OCI-LY1 (cell line): ENCODE measurements around the gene MYO1E.

ENCODE experiments used
- H2AFZ ChIP-seq: fragments of 200-600 bp; sonication (generic), shearing (Covaris generic); 2 replicates; pipeline ENCODE4 v1.6.0; 2014; ENCODE audit warnings: antibody characterized with exemption, mild to moderate bottlenecking, low read length
- H3F3A ChIP-seq: fragments of 200-600 bp; sonication (generic), shearing (Covaris generic); 2 replicates; pipeline ENCODE4 v1.6.0; 2014; ENCODE audit warnings: mild to moderate bottlenecking, antibody characterized with exemption, low read length, moderate library complexity; ENCODE audit not compliant: insufficient read depth
- H3K27ac ChIP-seq: fragments of 200-600 bp; sonication (generic); 2 replicates; pipeline ENCODE4 v1.5.1; 2014; ENCODE audit warnings: low read length, mixed run types, mild to moderate bottlenecking, low read depth; ENCODE audit not compliant: poor library complexity, severe bottlenecking
- H3K27me3 ChIP-seq: fragments of 200-600 bp; sonication (generic); 2 replicates; pipeline ENCODE4 v1.6.0; 2014; ENCODE audit warnings: antibody characterized with exemption, mild to moderate bottlenecking, low read length, moderate library complexity; ENCODE audit not compliant: insufficient read depth
- H3K36me3 ChIP-seq: fragments of 200-600 bp; sonication (generic); 2 replicates; pipeline ENCODE4 v1.6.1; 2014; ENCODE audit warnings: mild to moderate bottlenecking, antibody characterized with exemption, low read length, moderate library complexity, mixed read lengths; ENCODE audit not compliant: insufficient read depth
- H3K4me1 ChIP-seq: fragments of 200-600 bp; sonication (generic); 2 replicates; pipeline ENCODE4 v1.5.1; 2014; ENCODE audit warnings: mild to moderate bottlenecking, low read length, moderate library complexity; ENCODE audit not compliant: insufficient read depth, severe bottlenecking
- H3K4me2 ChIP-seq: fragments of 200-600 bp; sonication (generic), shearing (Covaris generic); 2 replicates; pipeline ENCODE4 v1.6.1; 2014; ENCODE audit warnings: low read length
- H3K4me3 ChIP-seq: fragments of 200-600 bp; sonication (generic); 2 replicates; pipeline ENCODE4 v1.5.1; 2014; ENCODE audit warnings: low read length, low read depth, mild to moderate bottlenecking, mixed read lengths; ENCODE audit not compliant: poor library complexity, severe bottlenecking
- H3K79me2 ChIP-seq: fragments of 200-600 bp; shearing (Covaris generic); 2 replicates; pipeline ENCODE4 v1.6.1; 2016; ENCODE audit warnings: mixed run types, low read length, mixed read lengths; ENCODE audit not compliant: insufficient read depth
- H3K9ac ChIP-seq: fragments of 200-600 bp; sonication (generic), shearing (Covaris generic); 2 replicates; pipeline ENCODE4 v1.6.1; 2014; ENCODE audit warnings: mild to moderate bottlenecking, low read length, mixed read lengths
- H3K9me2 ChIP-seq: fragments of 200-600 bp; sonication (generic), shearing (Covaris generic); 2 replicates; pipeline ENCODE4 v1.6.1; 2014; ENCODE audit warnings: low read depth, mild to moderate bottlenecking, low read length, mixed read lengths
- H3K9me3 ChIP-seq: fragments of 200-600 bp; shearing (Covaris generic); 2 replicates; pipeline ENCODE4 v1.6.1; 2014; ENCODE audit warnings: low read length, mixed read lengths
- H4K20me1 ChIP-seq: fragments of 200-600 bp; sonication (generic), shearing (Covaris generic); 2 replicates; pipeline ENCODE4 v1.6.0; 2016; ENCODE audit warnings: mild to moderate bottlenecking, low read length; ENCODE audit not compliant: insufficient read depth
- CTCF ChIP-seq: fragments of 200-600 bp; sonication (generic), shearing (Covaris generic); IDR thresholded peaks from 2 replicates; pipeline ENCODE4 v1.5.1; 2017; ENCODE audit warnings: mild to moderate bottlenecking, antibody characterized with exemption, low read length, moderate library complexity, mixed read lengths
- EZH2 ChIP-seq: fragments of 200-600 bp; sonication (generic), shearing (Covaris generic); IDR thresholded peaks from 2 replicates; pipeline ENCODE4 v1.8.0; 2017; ENCODE audit warnings: borderline replicate concordance, mixed run types, mild to moderate bottlenecking, antibody characterized with exemption, low read length, moderate library complexity, mixed read lengths

The MYO1E gene

GRCh38 chr15:59372352-59373211 lies at the start of gene MYO1E:
TSS of gene MYO1E (minus strand) at chr15:59372871. CDS start at chr15:59372500, 371 bp downstream.
- Histone ChIP-seq H3K79me2 (peaks cover 76% of the 10 kb centered on the region), H3K9ac (peak within 1 kb of the TSS; percentile 99), H3K36me3 (peaks cover 7% of the 10 kb centered on the region; the same call in 1 of the 2 replicates), H2AFZ (no peak within 1 kb of the TSS), H3K4me3 (peak within 1 kb of the TSS; percentile 87), H4K20me1 (no peaks in the 10 kb centered on the region), H3K27me3 (no peaks in the 10 kb centered on the region), H3K9me3 (no peaks in the 10 kb centered on the region), H3K27ac (peak within 1 kb of the TSS; percentile 86), H3F3A (0 out of 2 replicates have a peak, but pooled peaks cover 3% of the 10 kb centered on the region), H3K4me2 (peak within 1 kb of the TSS; percentile 79), H3K4me1 (peaks cover 67% of the 10 kb centered on the region), H3K9me2 (no peaks in the 10 kb centered on the region)
- no peak for TF ChIP-seq EZH2
- TF ChIP-seq CTCF = no peak

- H3K36me3 ChIP-seq = peaks cover 28% of the 10 kb centered on the region
- H3K4me1 ChIP-seq = peaks cover 51% of the 10 kb centered on the region
- no peak overlapping the region for H2AFZ ChIP-seq
- no peaks in the 10 kb centered on the region for H3K9me3 ChIP-seq
- H4K20me1 ChIP-seq = no peaks in the 10 kb centered on the region
- H3K27me3 ChIP-seq = no peaks in the 10 kb centered on the region
- H3K4me2 ChIP-seq = no peak overlapping the region
- H3K9ac ChIP-seq = no peak overlapping the region
- no peaks in the 10 kb centered on the region for H3K9me2 ChIP-seq
- H3K79me2 ChIP-seq = no peaks in the 10 kb centered on the region; the same call in 1 of the 2 replicates
- no peak overlapping the region for H3K27ac ChIP-seq
- TF ChIP-seq CTCF = no peak
- TF ChIP-seq EZH2 = no peak
- H3K4me3 ChIP-seq = no peak overlapping the region
- no peaks in the 10 kb centered on the region for H3F3A ChIP-seq
Measured at GRCh38 chr15:59420986-59421618, 48.4 kb upstream of the MYO1E start.

GRCh38 chr15:59420108-59420507 lies 47.4 kb upstream of the MYO1E start:
- H2AFZ ChIP-seq = no peak overlapping the region
- no peaks in the 10 kb centered on the region for H3K9me2 ChIP-seq
- H4K20me1 ChIP-seq = no peaks in the 10 kb centered on the region
- no peak overlapping the region for H3K4me3 ChIP-seq
- peak overlapping the region; percentile 54 for H3K27ac ChIP-seq
- no peak overlapping the region; the same call in 1 of the 2 replicates for H3K9ac ChIP-seq
- H3K27me3 ChIP-seq = no peaks in the 10 kb centered on the region
- no peaks in the 10 kb centered on the region for H3K9me3 ChIP-seq
- TF ChIP-seq CTCF = no peak
- no peak for TF ChIP-seq EZH2
- H3K4me1 ChIP-seq = peaks cover 60% of the 10 kb centered on the region
- no peaks in the 10 kb centered on the region; the same call in 1 of the 2 replicates for H3K79me2 ChIP-seq
- no peak overlapping the region; the same call in 1 of the 2 replicates for H3K4me2 ChIP-seq
- H3K36me3 ChIP-seq = peaks cover 19% of the 10 kb centered on the region
- no peaks in the 10 kb centered on the region for H3F3A ChIP-seq
